Measurements from ENCODE around the gene MAU2. TPM values are rescaled to one million over a fixed set of nuclear protein-coding genes. Genes with fewer than 3 reads are reported as not detected.

Gene MAU2
- total and polyA plus RNA-seq, 2 of the 8 experiments (the other 6 are each of a cell fraction or from before 2014, with no cell fraction given) = 32.0 to 40.8 TPM

GRCh38 chr19:19387108-19387507 is 66.5 kb downstream of the MAU2 start:
- Histone ChIP-seq H4K91ac (replicated peaks; ENCODE audit: insufficient read length, low read length) (no peak overlapping the region), H4K5ac (ENCODE audit: insufficient read length, low read depth, low read length) (no peak overlapping the region), H3K4me3 (ENCODE audit: extremely low read depth in 1 of 4, insufficient read depth in 2 of 4, low read depth in 3 of 4, low read length in 4 of 4) (peak overlapping the region in 1 of 4 experiments; percentile 96; a peak in 2 of 8 replicates), H3K4me2 (ENCODE audit: insufficient read depth in 1 of 2, low read depth in 2 of 2, low read length in 2 of 2) (peak overlapping the region; percentile 88 to 96), H3K23ac (ENCODE audit: insufficient read length) (no peak overlapping the region), H2BK20ac (ENCODE audit: low read length) (no peak overlapping the region), H3K79me1 (ENCODE audit: low read depth, low read length) (peaks cover 7% of the 10 kb centered on the region), H3K4me1 (replicated peaks in 1 of 4; ENCODE audit: control insufficient read depth in 3 of 4, insufficient read depth in 4 of 4, low read length in 3 of 4) (peaks cover 4 to 8% (median 5%) of the 10 kb centered on the region in 4 experiments; a peak in 6 of 7 replicates), H3K27me3 (replicated peaks in 1 of 4; ENCODE audit: control insufficient read depth in 3 of 4, extremely low read depth in 1 of 4, insufficient read depth in 3 of 4, low read length in 3 of 4) (peaks cover 0 to 3% (median 3%) of the 10 kb centered on the region in 4 experiments; a peak in 2 of 7 replicates), H3K56ac (replicated peaks; ENCODE audit: insufficient read length, low read depth, low read length) (no peak overlapping the region), H3K9me3 (ENCODE audit: insufficient read depth in 2 of 2, low read depth in 1 of 2, low read length in 1 of 2) (no peaks in the 10 kb centered on the region), H4K20me1 (replicated peaks in 1 of 2; ENCODE audit: control insufficient read depth in 1 of 2, insufficient read depth in 2 of 2, low read length in 2 of 2) (no peaks in the 10 kb centered on the region), H3K36me3 (ENCODE audit: control insufficient read depth in 2 of 4, insufficient read depth in 4 of 4, low read length in 3 of 4) (no peaks in the 10 kb centered on the region), H2BK120ac (replicated peaks; ENCODE audit: low read depth, low read length) (no peak overlapping the region), H2BK5ac (ENCODE audit: low read depth, low read length) (no peak overlapping the region), H3K27ac (ENCODE audit: low read depth, low read length) (no peak overlapping the region), H3K14ac (ENCODE audit: insufficient read length) (no peak overlapping the region), H3K79me2 (ENCODE audit: control insufficient read depth in 1 of 2, insufficient read depth in 2 of 2, low read length in 2 of 2) (peaks cover 0 to 34% of the 10 kb centered on the region in 2 experiments; a peak in 3 of 4 replicates), H2AFZ (ENCODE audit: low read length) (no peak overlapping the region), H2BK12ac (ENCODE audit: low read depth, low read length) (no peak overlapping the region), H3K9ac (replicated peaks in 1 of 4; ENCODE audit: extremely low read depth in 1 of 4, low read depth in 3 of 4, low read length in 3 of 4) (no peak overlapping the region; a peak in 1 of 7 replicates), H2BK15ac (ENCODE audit: low read length) (no peak overlapping the region), H2AK5ac (ENCODE audit: low read depth, low read length) (no peak overlapping the region), H3K18ac (ENCODE audit: extremely low read depth, low read length) (no peak overlapping the region), H3K23me2 (ENCODE audit: low read depth, low read length) (no peaks in the 10 kb centered on the region; the same call in 1 of the 2 replicates), H3K4ac (replicated peaks; ENCODE audit: insufficient read length, low read depth, low read length) (no peak overlapping the region), H4K8ac (ENCODE audit: extremely low read depth, insufficient read depth, low read length) (no peak overlapping the region)
- 83% methylated on average over 5 of the region's 5 CpGs; no CpG with 5 or more reads in 1 of the 2 experiments for WGBS, 2 experiments (ENCODE audit: extremely low coverage in 1 of 2, insufficient coverage in 1 of 2, insufficient read length in 1 of 2, insufficient replicate concordance in 2 of 2, low coverage in 1 of 2, low lambda C conversion rate in 2 of 2, missing lambda C conversion rate in 1 of 2)
- CTCF ChIA-PET (ENCODE audit: partially characterized antibody) = interaction anchor here (0.6 to 2.0 kb wide), 3 partner anchors 8 to 104 kb away, joined by 3 to 7 read pairs (median 4); no protein-coding TSS in a partner anchor
- DNase-seq (ENCODE audit: low read depth in 1 of 2, low spot score in 2 of 2) (no peak), FAIRE-seq (no peak)
- POLR2A ChIA-PET (ENCODE audit: partially characterized antibody) = interaction anchor here (1.2 to 1.9 kb wide), 2 partner anchors 18 to 25 kb away, joined by 3 to 4 read pairs; partner anchors contain the start of gene GATAD2A
- no peak for TF ChIP-seq SUZ12 (IDR thresholded peaks at IDR 0.05; ENCODE audit: low read length)
- TF ChIP-seq TAF7 (optimal IDR thresholded peaks at IDR 0.05; ENCODE audit: borderline replicate concordance, low read depth, low read length) = no peak
- TF ChIP-seq RNF2 (IDR thresholded peaks at IDR 0.05; ENCODE audit: borderline replicate concordance, low read depth, low read length, missing control alignments, poor library complexity, severe bottlenecking) = no peak
- TF ChIP-seq ZNF274 (IDR thresholded peaks at IDR 0.05; ENCODE audit: borderline replicate concordance, extremely low read depth, low read length) = no peak
- TF ChIP-seq TAF1 (IDR thresholded peaks at IDR 0.05; ENCODE audit: low read depth, low read length) = no peak
- TF ChIP-seq ASH2L (IDR thresholded peaks at IDR 0.05; ENCODE audit: low read length) = no peak
- TF ChIP-seq POLR2A (IDR thresholded peaks at IDR 0.05; ENCODE audit: control extremely low read depth in 1 of 2, low read depth in 2 of 2, low read length in 2 of 2) = no peak
- no peak for TF ChIP-seq NANOG (IDR thresholded peaks at IDR 0.05; ENCODE audit: insufficient read depth, low read depth, low read length, poor library complexity, severe bottlenecking)
- TF ChIP-seq SIN3A (conservative IDR thresholded peaks at IDR 0.05 in 1 of 2, IDR thresholded peaks at IDR 0.05 in 1 of 2; ENCODE audit: low read depth in 1 of 2, low read length in 2 of 2) = no peak
- TF ChIP-seq JUN (IDR thresholded peaks at IDR 0.05; ENCODE audit: low read depth, low read length) = no peak
- TF ChIP-seq HDAC6 (IDR thresholded peaks at IDR 0.05; ENCODE audit: low read depth, low read length) = no peak
- no peak for TF ChIP-seq MAFK (IDR thresholded peaks at IDR 0.05; ENCODE audit: low read depth, low read length)
- TF ChIP-seq CBX8 (IDR thresholded peaks at IDR 0.05; ENCODE audit: borderline replicate concordance, low read depth, low read length) = no peak
- TF ChIP-seq RXRA (IDR thresholded peaks at IDR 0.05; ENCODE audit: insufficient read depth, low read depth, low read length) = no peak
